Loucy (cell line): Measurements from ENCODE around the gene NAGPA.

Experiments used
- CTCF ChIP-seq: fragments of 200-600 bp; sonication (generic); conservative IDR thresholded peaks from 2 replicates; pipeline ENCODE4 v1.5.1; 2014; ENCODE audit warnings: mild to moderate bottlenecking, antibody characterized with exemption, low read length
- EZH2phosphoT487 ChIP-seq: fragments of 200-600 bp; IDR thresholded peaks from 2 replicates; pipeline ENCODE4 v1.6.1; 2018; ENCODE audit warnings: antibody characterized with exemption, mild to moderate bottlenecking, moderate library complexity, borderline replicate concordance

DNA sequence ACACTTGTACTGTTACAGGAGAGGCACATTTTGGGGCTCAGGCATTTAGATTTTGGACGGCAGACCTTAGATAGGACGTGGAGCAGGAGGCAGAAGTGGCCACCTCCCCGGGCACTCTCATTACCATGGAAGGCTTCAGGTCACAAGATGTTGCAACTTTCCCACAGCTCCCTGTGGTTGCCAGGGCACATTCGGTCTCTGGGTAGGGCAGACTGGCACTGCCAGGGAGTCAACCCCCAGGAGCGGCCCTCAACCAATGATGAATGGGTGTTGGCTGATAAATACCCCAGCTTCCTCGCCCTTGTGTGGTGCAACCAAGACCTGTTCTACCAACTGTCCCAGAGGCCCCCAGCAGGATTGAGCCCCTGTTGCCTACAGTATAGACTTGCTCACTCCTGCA lies 11.2 kb downstream of the NAGPA start:
- TF ChIP-seq CTCF (no peak), EZH2phosphoT487 (no peak)
